OCI-LY1 (cell line): Measurements from ENCODE around the gene ZNF799.

Source experiments
- CTCF ChIP-seq: fragments of 200-600 bp; sonication (generic), shearing (Covaris generic); IDR thresholded peaks from 2 replicates; pipeline ENCODE4 v1.5.1; 2017; ENCODE audit warnings: mild to moderate bottlenecking, antibody characterized with exemption, low read length, moderate library complexity, mixed read lengths
- EZH2 ChIP-seq: fragments of 200-600 bp; sonication (generic), shearing (Covaris generic); IDR thresholded peaks from 2 replicates; pipeline ENCODE4 v1.8.0; 2017; ENCODE audit warnings: borderline replicate concordance, mixed run types, mild to moderate bottlenecking, antibody characterized with exemption, low read length, moderate library complexity, mixed read lengths

GRCh38 chr19:12400633-12401502, at the start of gene ZNF799:
- TF ChIP-seq CTCF (no peak; the same call in 1 of the 2 replicates), EZH2 (no peak)
